ENCODE measurements around the gene MTR. TPM values are rescaled to one million over a fixed set of nuclear protein-coding genes. Genes with fewer than 3 reads are reported as not detected.

Gene MTR
- total and polyA plus RNA-seq, 7 experiments from 2014 or later: 19.8 to 78.8 (median 46.4) TPM

DNA sequence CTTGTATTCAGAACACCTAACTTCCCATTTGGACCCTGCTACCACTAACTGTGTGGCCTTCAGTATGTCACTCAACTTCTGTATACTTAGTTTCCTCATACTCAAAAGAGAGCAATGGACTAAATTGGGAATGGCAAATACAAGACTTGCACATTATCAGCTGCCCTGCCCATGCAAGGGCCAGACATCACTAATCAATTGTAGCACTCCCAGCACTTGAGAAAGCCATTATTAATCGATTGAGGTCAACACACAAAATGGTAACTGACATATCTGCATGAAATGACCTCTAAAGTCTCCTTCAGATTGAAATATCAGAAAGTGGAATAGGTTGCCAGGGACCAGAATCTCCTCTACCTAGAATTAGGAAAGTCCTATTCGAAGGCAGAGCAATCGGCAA lies 149.9 kb downstream of the MTR start:
- no peaks in the 10 kb centered on the region for H3K4me1 Mint-ChIP-seq
- peaks cover 0 to 6% of the 10 kb centered on the region in 2 donors for H3K27me3 ChIP-seq (ENCODE audit: control insufficient read depth in 2 of 2, insufficient read depth in 2 of 2, low read length in 2 of 2)
- intact Hi-C loops (cut with micrococcal nuclease): no loop called here
- ATAC-seq (no peak), DNase-seq (no peak)
- no peak overlapping the region for H3K27ac ChIP-seq (ENCODE audit: low read depth, low read length)
- ChIA-PET CTCF (no interaction called here), POLR2A (no interaction called here)
- H3K36me3 Mint-ChIP-seq: no peaks in the 10 kb centered on the region
- H3K27me3 Mint-ChIP-seq: peaks cover 0 to 17% (median 12%) of the 10 kb centered on the region in 5 donors
- peaks cover 0 to 5% (median 3%) of the 10 kb centered on the region in 11 donors for H3K9me3 Mint-ChIP-seq
- no peaks in the 10 kb centered on the region for H3K36me3 ChIP-seq (ENCODE audit: control insufficient read depth in 2 of 3, insufficient read depth in 3 of 3, low read length in 3 of 3)
- no peak overlapping the region for H3K4me3 Mint-ChIP-seq
- no peak overlapping the region for H3K4me3 ChIP-seq (ENCODE audit: low read length)
- H3K4me1 ChIP-seq (ENCODE audit: control insufficient read depth in 2 of 2, insufficient read depth in 2 of 2, low read length in 2 of 2): no peaks in the 10 kb centered on the region
- H3K27ac Mint-ChIP-seq: no peak overlapping the region
- no peaks in the 10 kb centered on the region for H3K9me3 ChIP-seq (ENCODE audit: control insufficient read depth in 2 of 3, low read length in 3 of 3)

GRCh38 chr1:236947794-236948193 lies 152.7 kb downstream of the MTR start:
- CTCF ChIA-PET: no interaction called here
- Mint-ChIP-seq H3K36me3 (no peaks in the 10 kb centered on the region), H3K9me3 (peaks cover 0 to 5% (median 0%) of the 10 kb centered on the region in 11 donors), H3K4me1 (no peaks in the 10 kb centered on the region), H3K27ac (peak overlapping the region in 1 of 9 donors; percentile 65), H3K4me3 (no peak overlapping the region), H3K27me3 (peaks cover 0 to 24% (median 5%) of the 10 kb centered on the region in 5 donors)
- Histone ChIP-seq H3K4me1 (ENCODE audit: control insufficient read depth in 2 of 2, insufficient read depth in 2 of 2, low read length in 2 of 2) (no peaks in the 10 kb centered on the region), H3K9me3 (ENCODE audit: control insufficient read depth in 2 of 3, low read length in 3 of 3) (no peaks in the 10 kb centered on the region), H3K36me3 (ENCODE audit: control insufficient read depth in 2 of 3, insufficient read depth in 3 of 3, low read length in 3 of 3) (no peaks in the 10 kb centered on the region), H3K27ac (ENCODE audit: low read depth, low read length) (no peak overlapping the region), H3K4me3 (ENCODE audit: low read length) (no peak overlapping the region), H3K27me3 (ENCODE audit: control insufficient read depth in 2 of 2, insufficient read depth in 2 of 2, low read length in 2 of 2) (no peaks in the 10 kb centered on the region)
- POLR2A ChIA-PET: no interaction called here
- DNase-seq: no peak
- intact Hi-C loops (cut with micrococcal nuclease): no loop called here
- ATAC-seq: no peak

- Histone ChIP-seq H3K4me3 (ENCODE audit: low read length) (no peak overlapping the region), H3K27me3 (ENCODE audit: control insufficient read depth in 2 of 2, insufficient read depth in 2 of 2, low read length in 2 of 2) (no peaks in the 10 kb centered on the region), H3K9me3 (ENCODE audit: control insufficient read depth in 2 of 3, low read length in 3 of 3) (no peaks in the 10 kb centered on the region), H3K27ac (ENCODE audit: low read depth, low read length) (no peak overlapping the region), H3K4me1 (ENCODE audit: control insufficient read depth in 2 of 2, insufficient read depth in 2 of 2, low read length in 2 of 2) (no peaks in the 10 kb centered on the region), H3K36me3 (ENCODE audit: control insufficient read depth in 2 of 3, insufficient read depth in 3 of 3, low read length in 3 of 3) (no peaks in the 10 kb centered on the region)
- POLR2A ChIA-PET: no interaction called here
- Mint-ChIP-seq H3K36me3 (no peaks in the 10 kb centered on the region), H3K9me3 (peaks cover 0 to 5% (median 0%) of the 10 kb centered on the region in 11 donors), H3K4me1 (no peaks in the 10 kb centered on the region), H3K4me3 (no peak overlapping the region), H3K27ac (no peak overlapping the region), H3K27me3 (peaks cover 0 to 27% (median 7%) of the 10 kb centered on the region in 5 donors)
- no peak for DNase-seq
- intact Hi-C loops (cut with micrococcal nuclease): no loop called here
- CTCF ChIA-PET: no interaction called here
- ATAC-seq: no peak
These were observed 153.3 kb downstream of the MTR start for GRCh38 chr1:236948381-236948780.

GRCh38 chr1:236948996-236949395 lies 153.9 kb downstream of the MTR start:
- H3K9me3 ChIP-seq (ENCODE audit: control insufficient read depth in 2 of 3, low read length in 3 of 3): no peaks in the 10 kb centered on the region
- H3K4me1 ChIP-seq (ENCODE audit: control insufficient read depth in 2 of 2, insufficient read depth in 2 of 2, low read length in 2 of 2): no peaks in the 10 kb centered on the region
- no peak overlapping the region for H3K4me3 ChIP-seq (ENCODE audit: low read length)
- CTCF ChIA-PET: no interaction called here
- no peak for ATAC-seq
- no peaks in the 10 kb centered on the region for H3K36me3 ChIP-seq (ENCODE audit: control insufficient read depth in 2 of 3, insufficient read depth in 3 of 3, low read length in 3 of 3)
- Mint-ChIP-seq H3K27me3 (peaks cover 0 to 30% (median 8%) of the 10 kb centered on the region in 5 donors), H3K9me3 (peaks cover 0 to 5% (median 0%) of the 10 kb centered on the region in 11 donors), H3K27ac (no peak overlapping the region), H3K4me3 (no peak overlapping the region), H3K36me3 (no peaks in the 10 kb centered on the region), H3K4me1 (no peaks in the 10 kb centered on the region)
- intact Hi-C loops (cut with micrococcal nuclease): no loop called here
- H3K27me3 ChIP-seq (ENCODE audit: control insufficient read depth in 2 of 2, insufficient read depth in 2 of 2, low read length in 2 of 2): no peaks in the 10 kb centered on the region
- no peak for DNase-seq
- POLR2A ChIA-PET: no interaction called here
- H3K27ac ChIP-seq (ENCODE audit: low read depth, low read length): no peak overlapping the region

GRCh38 chr1:236950365-236950764 lies 155.3 kb downstream of the MTR start:
- ATAC-seq: no peak
- Mint-ChIP-seq H3K4me3 (no peak overlapping the region), H3K27me3 (peaks cover 2 to 24% (median 12%) of the 10 kb centered on the region in 5 donors), H3K4me1 (no peaks in the 10 kb centered on the region), H3K27ac (no peak overlapping the region), H3K9me3 (peaks cover 0 to 5% (median 2%) of the 10 kb centered on the region in 11 donors), H3K36me3 (no peaks in the 10 kb centered on the region)
- H3K27ac ChIP-seq (ENCODE audit: low read depth, low read length): no peak overlapping the region
- H3K9me3 ChIP-seq (ENCODE audit: control insufficient read depth in 2 of 3, low read length in 3 of 3): no peaks in the 10 kb centered on the region
- ChIA-PET CTCF (no interaction called here), POLR2A (no interaction called here)
- intact Hi-C loops (cut with micrococcal nuclease): no loop called here
- H3K36me3 ChIP-seq (ENCODE audit: control insufficient read depth in 2 of 3, insufficient read depth in 3 of 3, low read length in 3 of 3): no peaks in the 10 kb centered on the region
- no peaks in the 10 kb centered on the region for H3K4me1 ChIP-seq (ENCODE audit: control insufficient read depth in 2 of 2, insufficient read depth in 2 of 2, low read length in 2 of 2)
- no peaks in the 10 kb centered on the region for H3K27me3 ChIP-seq (ENCODE audit: control insufficient read depth in 2 of 2, insufficient read depth in 2 of 2, low read length in 2 of 2)
- no peak overlapping the region for H3K4me3 ChIP-seq (ENCODE audit: low read length)
- DNase-seq: no peak

DNA sequence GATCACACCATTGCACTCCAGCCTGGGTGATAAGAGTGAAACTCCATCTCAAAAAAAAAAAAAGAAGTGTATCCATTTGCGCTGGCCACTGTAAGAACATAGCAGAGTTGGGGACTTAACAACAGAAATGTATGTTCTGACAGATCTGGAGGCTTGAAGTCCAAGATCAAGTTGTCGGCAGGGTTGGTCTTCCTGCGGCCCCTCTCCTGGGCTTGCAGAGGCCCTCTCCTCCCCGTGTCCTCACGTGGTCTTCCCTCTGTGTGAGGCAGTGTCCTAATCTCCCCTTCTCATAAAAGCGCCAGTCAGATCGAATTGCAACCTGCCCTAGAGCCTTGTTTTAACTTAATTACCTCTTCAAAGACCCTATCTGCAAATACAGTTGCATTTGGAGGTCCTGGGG lies 156.6 kb downstream of the MTR start:
- POLR2A ChIA-PET: no interaction called here
- DNase-seq: no peak
- Mint-ChIP-seq H3K4me1 (no peaks in the 10 kb centered on the region), H3K9me3 (peaks cover 0 to 5% (median 2%) of the 10 kb centered on the region in 11 donors), H3K4me3 (no peak overlapping the region), H3K27me3 (peaks cover 2 to 22% (median 12%) of the 10 kb centered on the region in 5 donors), H3K27ac (no peak overlapping the region), H3K36me3 (no peaks in the 10 kb centered on the region)
- no peaks in the 10 kb centered on the region for H3K9me3 ChIP-seq (ENCODE audit: control insufficient read depth in 2 of 3, low read length in 3 of 3)
- H3K27me3 ChIP-seq (ENCODE audit: control insufficient read depth in 2 of 2, insufficient read depth in 2 of 2, low read length in 2 of 2): no peaks in the 10 kb centered on the region
- ATAC-seq: no peak
- intact Hi-C loops (cut with micrococcal nuclease): no loop called here
- CTCF ChIA-PET: no interaction called here
- no peaks in the 10 kb centered on the region for H3K4me1 ChIP-seq (ENCODE audit: control insufficient read depth in 2 of 2, insufficient read depth in 2 of 2, low read length in 2 of 2)
- H3K36me3 ChIP-seq (ENCODE audit: control insufficient read depth in 2 of 3, insufficient read depth in 3 of 3, low read length in 3 of 3): no peaks in the 10 kb centered on the region
- H3K4me3 ChIP-seq (ENCODE audit: low read length): no peak overlapping the region
- H3K27ac ChIP-seq (ENCODE audit: low read depth, low read length): no peak overlapping the region

- no peaks in the 10 kb centered on the region for H3K4me1 Mint-ChIP-seq
- peaks cover 2 to 22% (median 12%) of the 10 kb centered on the region in 5 donors for H3K27me3 Mint-ChIP-seq
- H3K27ac Mint-ChIP-seq: no peak overlapping the region
- H3K9me3 Mint-ChIP-seq: peaks cover 0 to 5% (median 2%) of the 10 kb centered on the region in 11 donors
- Histone ChIP-seq H3K27ac (ENCODE audit: low read depth, low read length) (no peak overlapping the region), H3K4me3 (ENCODE audit: low read length) (no peak overlapping the region), H3K36me3 (ENCODE audit: control insufficient read depth in 2 of 3, insufficient read depth in 3 of 3, low read length in 3 of 3) (no peaks in the 10 kb centered on the region), H3K4me1 (ENCODE audit: control insufficient read depth in 2 of 2, insufficient read depth in 2 of 2, low read length in 2 of 2) (no peaks in the 10 kb centered on the region), H3K27me3 (ENCODE audit: control insufficient read depth in 2 of 2, insufficient read depth in 2 of 2, low read length in 2 of 2) (no peaks in the 10 kb centered on the region), H3K9me3 (ENCODE audit: control insufficient read depth in 2 of 3, low read length in 3 of 3) (no peaks in the 10 kb centered on the region)
- intact Hi-C loops (cut with micrococcal nuclease): no loop called here
- ATAC-seq (no peak), DNase-seq (no peak)
- POLR2A ChIA-PET: no interaction called here
- no peak overlapping the region for H3K4me3 Mint-ChIP-seq
- no peaks in the 10 kb centered on the region for H3K36me3 Mint-ChIP-seq
- CTCF ChIA-PET: no interaction called here
These were observed 157.3 kb downstream of the MTR start for GRCh38 chr1:236952246-236953003.
